Measurements from ENCODE around the gene MYCBP.

Gene MYCBP

GRCh38 chr1:38867208-38867607 is 5.9 kb downstream of the MYCBP start:
- H3K4me3 ChIP-seq (IDR thresholded peaks at IDR 0.05; ENCODE audit: insufficient read depth, low read depth, low read length): no peak overlapping the region
- no peak overlapping the region for H3K27ac ChIP-seq
- no peaks in the 10 kb centered on the region for H3K36me3 ChIP-seq (ENCODE audit: insufficient read depth)
- H3K9ac ChIP-seq: no peak overlapping the region
- H2AFZ ChIP-seq (ENCODE audit: low read depth): no peak overlapping the region
- no peak overlapping the region for H3K4me2 ChIP-seq
- H3K4me1 ChIP-seq (ENCODE audit: low read depth, poor library complexity, severe bottlenecking): peaks cover 14% of the 10 kb centered on the region
- no peak for TF ChIP-seq CTCF (conservative IDR thresholded peaks at IDR 0.05; ENCODE audit: low read depth, low read length)
- H3K79me2 ChIP-seq (ENCODE audit: insufficient read depth, low read depth): peaks cover 9% of the 10 kb centered on the region; the same call in 1 of the 2 replicates
- no peaks in the 10 kb centered on the region for H3K27me3 ChIP-seq (ENCODE audit: insufficient read depth, low read depth)
- H4K20me1 ChIP-seq (ENCODE audit: insufficient read depth): no peaks in the 10 kb centered on the region

- Histone ChIP-seq H3K4me2 (no peak overlapping the region), H3K27ac (no peak overlapping the region), H4K20me1 (ENCODE audit: insufficient read depth) (no peaks in the 10 kb centered on the region), H3K4me3 (IDR thresholded peaks at IDR 0.05; ENCODE audit: insufficient read depth, low read depth, low read length) (no peak overlapping the region), H2AFZ (ENCODE audit: low read depth) (no peak overlapping the region), H3K27me3 (ENCODE audit: insufficient read depth, low read depth) (no peaks in the 10 kb centered on the region), H3K79me2 (ENCODE audit: insufficient read depth, low read depth) (no peaks in the 10 kb centered on the region), H3K9ac (no peak overlapping the region), H3K4me1 (ENCODE audit: low read depth, poor library complexity, severe bottlenecking) (peaks cover 7% of the 10 kb centered on the region), H3K36me3 (ENCODE audit: insufficient read depth) (no peaks in the 10 kb centered on the region)
- no peak for TF ChIP-seq CTCF (conservative IDR thresholded peaks at IDR 0.05; ENCODE audit: low read depth, low read length)
Measured at GRCh38 chr1:38865112-38865715, 7.9 kb downstream of the MYCBP start.

GRCh38 chr1:38860454-38860795 is 12.7 kb downstream of the MYCBP start:
- Histone ChIP-seq H3K27ac (no peak overlapping the region), H3K27me3 (ENCODE audit: insufficient read depth, low read depth) (no peaks in the 10 kb centered on the region), H2AFZ (ENCODE audit: low read depth) (peak overlapping the region; percentile 92), H3K79me2 (ENCODE audit: insufficient read depth, low read depth) (peaks cover 11% of the 10 kb centered on the region; the same call in 1 of the 2 replicates), H3K4me3 (IDR thresholded peaks at IDR 0.05; ENCODE audit: insufficient read depth, low read depth, low read length) (no peak overlapping the region), H3K36me3 (ENCODE audit: insufficient read depth) (no peaks in the 10 kb centered on the region), H3K4me2 (peak overlapping the region; percentile 97), H3K4me1 (ENCODE audit: low read depth, poor library complexity, severe bottlenecking) (peaks cover 23% of the 10 kb centered on the region), H3K9ac (no peak overlapping the region; the same call in 1 of the 2 replicates), H4K20me1 (ENCODE audit: insufficient read depth) (no peaks in the 10 kb centered on the region)
- no peak for TF ChIP-seq CTCF (conservative IDR thresholded peaks at IDR 0.05; ENCODE audit: low read depth, low read length)

GRCh38 chr1:38859561-38860453 is 13.3 kb downstream of the MYCBP start, which contains the start of gene RRAGC:
RRAGC (minus strand) TSS chr1:38859772; CDS start chr1:38859646, 126 bp downstream.
- H3K4me1 ChIP-seq (ENCODE audit: low read depth, poor library complexity, severe bottlenecking): peaks cover 23% of the 10 kb centered on the region
- H3K27me3 ChIP-seq (ENCODE audit: insufficient read depth, low read depth): no peaks in the 10 kb centered on the region
- H3K36me3 ChIP-seq (ENCODE audit: insufficient read depth): no peaks in the 10 kb centered on the region
- H4K20me1 ChIP-seq (ENCODE audit: insufficient read depth): no peaks in the 10 kb centered on the region
- H3K27ac ChIP-seq: peak within 1 kb of the TSS; percentile 9; the same call in 1 of the 2 replicates
- H3K79me2 ChIP-seq (ENCODE audit: insufficient read depth, low read depth): peaks cover 11% of the 10 kb centered on the region; the same call in 1 of the 2 replicates
- peak within 1 kb of the TSS; percentile 76 for H3K4me3 ChIP-seq (IDR thresholded peaks at IDR 0.05; ENCODE audit: insufficient read depth, low read depth, low read length)
- peak within 1 kb of the TSS; percentile 97 for H3K4me2 ChIP-seq
- H3K9ac ChIP-seq: peak within 1 kb of the TSS; percentile 38; the same call in 1 of the 2 replicates
- TF ChIP-seq CTCF (conservative IDR thresholded peaks at IDR 0.05; ENCODE audit: low read depth, low read length): no peak
- H2AFZ ChIP-seq (ENCODE audit: low read depth): peak within 1 kb of the TSS; percentile 92
